Astrocyte (in vitro differentiated cells and primary cell): Measurements from ENCODE around the gene PDE6D. TPM values are rescaled to one million over a fixed set of nuclear protein-coding genes. Genes with fewer than 3 reads are reported as not detected.

Experiments used
- DNase-seq: peaks from one replicate; pipeline ENCODE4 v3.0.0-alpha.2; 2010; ENCODE audit warnings: low read depth
- FAIRE-seq: peaks from 2 replicates; lab custom pipeline; 2011; peaks lifted over from hg19 to GRCh38; lab: Jason Lieb, UNC
- H2AFZ ChIP-seq: 2 replicates; pipeline ENCODE4 v1.6.0; 2012; ENCODE audit warnings: low read depth, low read length, inconsistent platforms
- H3K27ac ChIP-seq: 2 replicates; pipeline ENCODE4 v1.5.1; 2011; ENCODE audit warnings: low read depth, low read length, inconsistent platforms
- H3K27me3 ChIP-seq: 2 replicates; pipeline ENCODE4 v1.6.0; 2011; ENCODE audit warnings: low read length, inconsistent platforms; ENCODE audit not compliant: insufficient read depth
- H3K36me3 ChIP-seq: 2 replicates; pipeline ENCODE4 v1.5.1; 2011; ENCODE audit warnings: low read length, inconsistent platforms; ENCODE audit not compliant: insufficient read depth
- H3K4me1 ChIP-seq: 2 replicates; pipeline ENCODE4 v1.5.1; 2011; ENCODE audit warnings: low read length, inconsistent platforms; ENCODE audit not compliant: insufficient read depth
- H3K4me2 ChIP-seq: 2 replicates; pipeline ENCODE4 v1.6.0; 2012; ENCODE audit warnings: low read length, inconsistent platforms
- H3K4me3 ChIP-seq: 2 replicates; pipeline ENCODE4 v1.5.1; 2011; ENCODE audit warnings: low read depth, mild to moderate bottlenecking, low read length, inconsistent platforms; ENCODE audit not compliant: insufficient read depth
- H3K79me2 ChIP-seq: 2 replicates; pipeline ENCODE4 v1.6.0; 2012; ENCODE audit warnings: mild to moderate bottlenecking, low read length, inconsistent platforms; ENCODE audit not compliant: insufficient read depth
- H3K9ac ChIP-seq: 2 replicates; pipeline ENCODE4 v1.6.0; 2012; ENCODE audit warnings: mild to moderate bottlenecking, low read length, inconsistent platforms
- H3K9me3 ChIP-seq: 2 replicates; pipeline ENCODE4 v1.5.1; 2012; ENCODE audit warnings: low read depth, mild to moderate bottlenecking, low read length, inconsistent platforms; ENCODE audit not compliant: insufficient read depth
- H4K20me1 ChIP-seq: 2 replicates; pipeline ENCODE4 v1.6.0; 2012; ENCODE audit warnings: low read length, inconsistent platforms; ENCODE audit not compliant: insufficient read depth
- H3K27ac Mint-ChIP-seq: one replicate; pipeline ENCODE4 v1.8.0; 2021; ENCODE audit warnings: mild to moderate bottlenecking, mixed read lengths; ENCODE audit not compliant: unreplicated experiment
- H3K27me3 Mint-ChIP-seq: one replicate; pipeline ENCODE4 v1.8.0; 2021; ENCODE audit warnings: low read depth, mixed read lengths; ENCODE audit not compliant: unreplicated experiment
- H3K36me3 Mint-ChIP-seq: one replicate; pipeline ENCODE4 v1.8.0; 2021; ENCODE audit warnings: low read depth, mixed read lengths; ENCODE audit not compliant: unreplicated experiment
- H3K4me1 Mint-ChIP-seq: one replicate; pipeline ENCODE4 v1.8.0; 2021; ENCODE audit warnings: low read depth, mixed read lengths; ENCODE audit not compliant: unreplicated experiment
- H3K4me3 Mint-ChIP-seq: one replicate; pipeline ENCODE4 v1.8.0; 2021; ENCODE audit warnings: mild to moderate bottlenecking, moderate library complexity, mixed read lengths; ENCODE audit not compliant: unreplicated experiment
- H3K9me3 Mint-ChIP-seq: one replicate; pipeline ENCODE4 v1.8.0; 2021; ENCODE audit warnings: mild to moderate bottlenecking, mixed read lengths; ENCODE audit not compliant: unreplicated experiment
- CTCF ChIP-seq: IDR thresholded peaks from 2 replicates; pipeline ENCODE4 v1.5.1; 2011; ENCODE audit warnings: low read depth, mild to moderate bottlenecking, inconsistent platforms, low read length, moderate library complexity; ENCODE audit not compliant: insufficient read depth
- EZH2 ChIP-seq: IDR thresholded peaks from 2 replicates; pipeline ENCODE4 v1.6.1; 2012; ENCODE audit warnings: mild to moderate bottlenecking, low read length, inconsistent platforms; ENCODE audit not compliant: insufficient read depth
- total RNA-seq: library from RNA; stranded (reverse); gene quantifications from 2 replicates; pipeline ENCODE4 v1.2.1, GENCODE V29; 2021

Gene PDE6D
- total RNA-seq, 1 donor from 2014 or later: 19.0 TPM

- H3K79me2 ChIP-seq: no peaks in the 10 kb centered on the region
- DNase-seq (no peak), FAIRE-seq (no peak)
- H3K27ac Mint-ChIP-seq: no peak overlapping the region
- H3K4me1 Mint-ChIP-seq: peaks cover 4% of the 10 kb centered on the region
- H3K27me3 ChIP-seq: no peaks in the 10 kb centered on the region
- no peak overlapping the region for H2AFZ ChIP-seq
- H3K36me3 ChIP-seq: no peaks in the 10 kb centered on the region
- H3K9ac ChIP-seq: no peak overlapping the region
- H3K9me3 Mint-ChIP-seq: no peaks in the 10 kb centered on the region
- H4K20me1 ChIP-seq: no peaks in the 10 kb centered on the region
- H3K4me3 ChIP-seq: no peak overlapping the region
- H3K4me1 ChIP-seq: peaks cover 8% of the 10 kb centered on the region
- H3K27ac ChIP-seq: no peak overlapping the region
- TF ChIP-seq EZH2 (no peak), CTCF (no peak)
- no peaks in the 10 kb centered on the region for H3K9me3 ChIP-seq
- H3K4me2 ChIP-seq: no peak overlapping the region
- peak overlapping the region; percentile 54 for H3K4me3 Mint-ChIP-seq
- peaks cover 18% of the 10 kb centered on the region for H3K27me3 Mint-ChIP-seq
- H3K36me3 Mint-ChIP-seq: no peaks in the 10 kb centered on the region
Observed at GRCh38 chr2:231685349-231686191, 95.5 kb downstream of the PDE6D start.

- no peak overlapping the region for H3K4me2 ChIP-seq
- H3K36me3 Mint-ChIP-seq: no peaks in the 10 kb centered on the region
- H3K27ac ChIP-seq: no peak overlapping the region
- H3K4me1 Mint-ChIP-seq: peaks cover 4% of the 10 kb centered on the region
- FAIRE-seq: no peak
- H3K4me3 ChIP-seq: no peak overlapping the region
- TF ChIP-seq CTCF: no peak
- TF ChIP-seq EZH2: no peak
- no peak overlapping the region for H3K27ac Mint-ChIP-seq
- no peaks in the 10 kb centered on the region for H3K79me2 ChIP-seq
- H3K27me3 Mint-ChIP-seq: peaks cover 15% of the 10 kb centered on the region
- no peak overlapping the region for H2AFZ ChIP-seq
- no peaks in the 10 kb centered on the region for H3K9me3 Mint-ChIP-seq
- no peak overlapping the region for H3K9ac ChIP-seq
- no peak overlapping the region for H3K4me3 Mint-ChIP-seq
- H3K36me3 ChIP-seq: no peaks in the 10 kb centered on the region
- no peaks in the 10 kb centered on the region for H3K27me3 ChIP-seq
- peaks cover 11% of the 10 kb centered on the region for H3K4me1 ChIP-seq
- no peaks in the 10 kb centered on the region for H3K9me3 ChIP-seq
- DNase-seq: no peak
- H4K20me1 ChIP-seq: no peaks in the 10 kb centered on the region
Observed at GRCh38 chr2:231684314-231685223, 96.5 kb downstream of the PDE6D start.
